ENCODE measurements around the gene CNOT11.
"Not testable (repeated sequence)": the region's sequence is repeated elsewhere in the genome, so short reads cannot be mapped to it uniquely, and the experiment has no call there.

Gene CNOT11

GRCh38 chr2:101310090-101310833, 57.6 kb downstream of the CNOT11 start:
- no peak for DNase-seq (ENCODE audit: low spot score)

- DNase-seq (ENCODE audit: low spot score) = no peak
Observed at GRCh38 chr2:101310834-101311695, 58.4 kb downstream of the CNOT11 start.

- DNase-seq (ENCODE audit: low spot score) = no peak
Observed at GRCh38 chr2:101311696-101312017, 59.0 kb downstream of the CNOT11 start.

GRCh38 chr2:101316568-101316967, 63.9 kb downstream of the CNOT11 start:
- not testable (repeated sequence) for DNase-seq (ENCODE audit: low spot score)
